ENCODE results near the gene CDKN1C. TPM values are rescaled to one million over a fixed set of nuclear protein-coding genes. Genes with fewer than 3 reads are reported as not detected.
A peak's percentile ranks its signal among the peaks of the same experiment; 100 is the strongest.

Gene CDKN1C
- total RNA-seq, 1 donor from 2014 or later, result 47.8 TPM

DNA sequence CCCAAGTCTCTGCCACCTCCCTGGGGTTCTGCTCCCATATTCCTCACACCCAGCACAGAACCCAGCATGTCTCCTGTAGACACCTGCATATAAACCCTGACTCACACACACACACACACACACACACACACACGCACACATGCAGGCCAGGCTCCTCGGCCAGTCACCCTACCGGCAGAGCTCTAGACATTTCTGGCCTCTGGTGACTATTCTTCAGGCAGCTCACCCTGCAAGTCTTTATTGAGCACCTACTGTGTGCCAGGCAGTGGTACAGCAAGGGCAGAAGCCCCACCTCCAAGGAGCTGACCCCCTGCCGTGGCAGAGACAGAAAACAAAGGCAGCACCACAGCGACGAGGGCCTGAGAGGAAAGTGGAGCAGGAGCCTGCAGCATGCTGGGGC, 50.3 kb downstream of the CDKN1C start:
- no peaks in the 10 kb centered on the region for H4K20me1 ChIP-seq (ENCODE audit: low read depth)
- no peaks in the 10 kb centered on the region for H3K9me3 ChIP-seq (ENCODE audit: low read depth)
- peak overlapping the region; percentile 35 for H3K4me3 Mint-ChIP-seq
- H3K4me1 ChIP-seq, result peaks cover 26% of the 10 kb centered on the region
- TF ChIP-seq EZH2 (IDR thresholded peaks at IDR 0.05) (no peak), CTCF (IDR thresholded peaks at IDR 0.05) (no peak), EZH2phosphoT487 (IDR thresholded peaks at IDR 0.05) (no peak)
- H2AFZ ChIP-seq (replicated peaks), result no peak overlapping the region
- H3K79me2 ChIP-seq (ENCODE audit: low read depth), result no peaks in the 10 kb centered on the region
- H3F3A ChIP-seq (ENCODE audit: low read depth), result no peaks in the 10 kb centered on the region
- H3K27me3 Mint-ChIP-seq (ENCODE audit: insufficient read depth, low read depth), result peaks cover 5% of the 10 kb centered on the region
- peak overlapping the region; percentile 95 for H3K27ac Mint-ChIP-seq
- H3K9ac ChIP-seq, result no peak overlapping the region
- no peaks in the 10 kb centered on the region for H3K36me3 Mint-ChIP-seq
- DNase-seq (ENCODE audit: low spot score), result no peak
- no peak overlapping the region for H3K4me3 ChIP-seq
- peaks cover under 1% of the 10 kb centered on the region for H3K9me3 Mint-ChIP-seq
- no peaks in the 10 kb centered on the region for H3K36me3 ChIP-seq
- no peaks in the 10 kb centered on the region for H3K27me3 ChIP-seq
- no peak overlapping the region for H3K27ac ChIP-seq
- H3K4me1 Mint-ChIP-seq, result peaks cover 45% of the 10 kb centered on the region
- H3K4me2 ChIP-seq, result no peak overlapping the region

DNA sequence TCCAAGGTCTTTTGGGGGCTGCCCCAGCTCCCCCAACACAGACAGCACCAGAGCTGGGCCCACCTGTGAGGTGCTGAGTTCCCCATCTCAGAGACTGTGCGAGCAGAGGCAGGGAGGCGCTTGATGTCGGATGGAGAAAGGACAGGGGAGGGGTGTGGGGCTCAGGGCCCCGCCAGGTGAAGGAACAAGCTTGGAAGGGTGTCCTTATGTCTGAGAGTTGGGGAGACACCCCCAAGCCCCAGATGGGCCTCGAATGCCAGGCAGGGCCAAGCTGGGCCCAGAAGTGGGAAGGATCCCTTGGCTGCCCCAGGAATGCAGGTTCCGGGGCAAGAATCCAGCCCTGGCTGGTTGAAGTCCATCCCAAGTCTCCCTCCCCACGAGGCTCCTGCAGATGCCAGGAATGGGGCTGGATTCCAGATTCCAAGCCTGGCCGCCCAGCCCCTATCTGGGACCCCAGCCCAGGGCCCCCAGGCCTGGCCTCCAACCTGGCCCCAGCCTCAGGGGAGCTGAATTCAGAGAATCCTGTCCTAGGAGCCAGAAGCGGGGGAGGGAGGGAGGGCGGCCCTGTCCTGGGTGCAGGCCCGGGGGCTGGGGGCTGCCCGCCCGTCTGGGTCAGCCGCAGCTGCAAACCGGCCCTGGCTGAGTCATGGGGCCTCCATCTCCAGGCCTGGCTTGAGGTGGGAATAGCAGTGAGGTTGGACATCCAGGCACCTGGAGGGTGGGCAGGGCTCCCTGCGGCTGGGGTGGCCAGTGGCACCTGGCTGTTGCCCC, 50.9 kb downstream of the CDKN1C start:
- no peak overlapping the region for H3K4me3 ChIP-seq
- H3K9me3 ChIP-seq (ENCODE audit: low read depth), result no peaks in the 10 kb centered on the region
- Mint-ChIP-seq H3K36me3 (no peaks in the 10 kb centered on the region), H3K27me3 (ENCODE audit: insufficient read depth, low read depth) (peaks cover 5% of the 10 kb centered on the region), H3K4me1 (peaks cover 39% of the 10 kb centered on the region), H3K4me3 (no peak overlapping the region), H3K9me3 (peaks cover 3% of the 10 kb centered on the region), H3K27ac (no peak overlapping the region)
- H4K20me1 ChIP-seq (ENCODE audit: low read depth), result no peaks in the 10 kb centered on the region
- H3K27me3 ChIP-seq, result no peaks in the 10 kb centered on the region
- H3K4me2 ChIP-seq, result no peak overlapping the region
- H3K27ac ChIP-seq, result no peak overlapping the region
- no peak overlapping the region for H2AFZ ChIP-seq (replicated peaks)
- no peaks in the 10 kb centered on the region for H3K79me2 ChIP-seq (ENCODE audit: low read depth)
- TF ChIP-seq EZH2phosphoT487 (IDR thresholded peaks at IDR 0.05) (no peak), CTCF (IDR thresholded peaks at IDR 0.05) (no peak), EZH2 (IDR thresholded peaks at IDR 0.05) (no peak)
- peaks cover 20% of the 10 kb centered on the region for H3K4me1 ChIP-seq
- no peak for DNase-seq (ENCODE audit: low spot score)
- no peaks in the 10 kb centered on the region for H3K36me3 ChIP-seq
- no peaks in the 10 kb centered on the region for H3F3A ChIP-seq (ENCODE audit: low read depth)
- H3K9ac ChIP-seq, result no peak overlapping the region

DNA sequence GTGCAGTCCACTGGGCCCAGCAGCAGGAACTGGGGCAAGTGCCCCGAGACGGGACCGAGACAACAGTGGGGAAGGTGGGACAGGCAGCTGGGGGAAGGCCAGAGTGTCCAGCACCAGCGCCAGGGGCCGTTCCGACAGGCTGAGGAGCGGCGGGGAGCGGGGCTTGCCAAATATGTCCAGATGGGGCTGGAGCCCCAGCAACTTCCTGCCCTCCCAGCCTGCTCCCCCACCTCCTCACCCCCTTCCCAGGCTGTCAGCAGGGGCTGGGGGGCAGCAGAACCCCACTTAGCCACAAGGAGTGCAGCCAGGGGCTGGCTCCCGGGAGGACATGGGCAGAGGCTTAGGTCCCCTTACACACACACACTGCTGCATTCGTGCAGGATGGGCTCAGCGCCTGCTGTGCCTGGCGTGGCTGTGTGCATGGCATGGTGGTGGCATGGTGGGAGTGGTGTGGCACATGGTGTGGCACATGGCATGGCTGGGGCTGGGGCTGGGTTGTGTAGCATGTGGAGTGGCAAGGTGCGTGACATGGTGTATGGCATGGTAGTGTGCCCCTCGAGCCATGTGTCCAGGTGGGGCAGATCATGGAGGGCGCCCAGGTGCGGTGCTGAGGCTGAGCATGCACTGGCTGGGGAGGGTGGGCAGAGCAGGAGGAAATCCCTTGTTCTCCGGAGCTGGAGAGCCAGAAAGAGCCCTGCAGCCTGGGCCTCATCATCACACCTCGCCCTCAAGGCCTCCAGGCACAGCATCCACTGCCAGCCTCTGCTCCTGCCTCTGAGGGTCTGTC, 51.7 kb downstream of the CDKN1C start:
- Histone ChIP-seq H3K4me2 (no peak overlapping the region), H4K20me1 (ENCODE audit: low read depth) (no peaks in the 10 kb centered on the region), H3K4me1 (peaks cover 14% of the 10 kb centered on the region), H3K4me3 (no peak overlapping the region), H3K27me3 (no peaks in the 10 kb centered on the region), H3F3A (ENCODE audit: low read depth) (no peaks in the 10 kb centered on the region), H3K9me3 (ENCODE audit: low read depth) (peaks cover 4% of the 10 kb centered on the region), H3K79me2 (ENCODE audit: low read depth) (no peaks in the 10 kb centered on the region), H3K9ac (no peak overlapping the region), H3K36me3 (no peaks in the 10 kb centered on the region), H3K27ac (no peak overlapping the region), H2AFZ (replicated peaks) (no peak overlapping the region)
- Mint-ChIP-seq H3K27me3 (ENCODE audit: insufficient read depth, low read depth) (peaks cover 6% of the 10 kb centered on the region), H3K36me3 (peaks cover 7% of the 10 kb centered on the region), H3K4me1 (peaks cover 34% of the 10 kb centered on the region), H3K27ac (peak overlapping the region; percentile 88), H3K4me3 (no peak overlapping the region), H3K9me3 (peaks cover 10% of the 10 kb centered on the region)
- no peak for DNase-seq (ENCODE audit: low spot score)
- TF ChIP-seq EZH2phosphoT487 (IDR thresholded peaks at IDR 0.05) (no peak), CTCF (IDR thresholded peaks at IDR 0.05) (no peak), EZH2 (IDR thresholded peaks at IDR 0.05) (no peak)

Small RNAs within 50 kb of the gene (small RNA-seq; reads per million reads assigned to genes)
- not detected for gene AC013791.1

Other genes with a start within 250 kb of the CDKN1C start
- 2.3 TPM in 2 replicates for gene KCNQ1OT1, start 185.8 kb downstream of the CDKN1C start, total RNA-seq (ENCODE audit: low replicate concordance)
- not detected in 2 replicates for gene PHLDA2, start 43.6 kb upstream of the CDKN1C start, total RNA-seq (ENCODE audit: low replicate concordance)
- gene NAP1L4, start 106.6 kb upstream of the CDKN1C start, total RNA-seq (ENCODE audit: low replicate concordance), result 108 and 191 TPM in 2 replicates
- gene CARS1, start 171.6 kb upstream of the CDKN1C start, total RNA-seq (ENCODE audit: low replicate concordance), result 17.2 and 22.3 TPM in 2 replicates

All from neural progenitor cell (in vitro differentiated cells).